ENCODE data around the gene RPL39L. TPM values are rescaled to one million over a fixed set of nuclear protein-coding genes. Genes with fewer than 3 reads are reported as not detected.

The RPL39L gene
- total RNA-seq, 1 donor from 2014 or later: 5.4 TPM

- no peak for DNase-seq (ENCODE audit: low spot score)
- intact Hi-C loops (cut with DNase I): loop anchor here (5.0 kb wide), 1 partner anchor 62 kb away; no protein-coding TSS in a partner anchor
Observed at GRCh38 chr3:187104342-187104741, 35.0 kb downstream of the RPL39L start.

GRCh38 chr3:187103251-187103650, 36.0 kb downstream of the RPL39L start:
- DNase-seq (ENCODE audit: low spot score): no peak
- intact Hi-C loops (cut with DNase I): loop anchor here (5.0 kb wide), 1 partner anchor 61 kb away; no protein-coding TSS in a partner anchor

- intact Hi-C loops (cut with DNase I): loop anchor here (5.0 kb wide), 1 partner anchor 60 kb away; no protein-coding TSS in a partner anchor
- no peak for DNase-seq (ENCODE audit: low spot score)
Observed at GRCh38 chr3:187102073-187102634, 37.1 kb downstream of the RPL39L start.

GRCh38 chr3:187101184-187102072, 37.9 kb downstream of the RPL39L start:
- peak; percentile 84 for DNase-seq (ENCODE audit: low spot score)
- intact Hi-C loops (cut with DNase I): loop anchor here (5.0 kb wide), 1 partner anchor 59 kb away; no protein-coding TSS in a partner anchor

- no peak for DNase-seq (ENCODE audit: low spot score)
- intact Hi-C loops (cut with DNase I): no loop called here
Observed at GRCh38 chr3:187098923-187099512, 40.3 kb downstream of the RPL39L start.

- DNase-seq (ENCODE audit: low spot score): no peak
- intact Hi-C loops (cut with DNase I): no loop called here
Observed at GRCh38 chr3:187093320-187093719, 46.0 kb downstream of the RPL39L start.

GRCh38 chr3:187088701-187089100, 50.6 kb downstream of the RPL39L start:
- DNase-seq (ENCODE audit: low spot score): no peak
- intact Hi-C loops (cut with DNase I): no loop called here

- intact Hi-C loops (cut with DNase I): no loop called here
- DNase-seq (ENCODE audit: low spot score): no peak
Observed at GRCh38 chr3:187086831-187087230, 52.5 kb downstream of the RPL39L start.

GRCh38 chr3:187085933-187086332, 53.4 kb downstream of the RPL39L start:
- no peak for DNase-seq (ENCODE audit: low spot score)
- intact Hi-C loops (cut with DNase I): no loop called here

GRCh38 chr3:187085021-187085666, 54.2 kb downstream of the RPL39L start:
- intact Hi-C loops (cut with DNase I): no loop called here
- DNase-seq (ENCODE audit: low spot score): no peak

- intact Hi-C loops (cut with DNase I): no loop called here
- DNase-seq (ENCODE audit: low spot score): no peak
Observed at GRCh38 chr3:187084580-187084979, 54.7 kb downstream of the RPL39L start.

- intact Hi-C loops (cut with DNase I): no loop called here
- no peak for DNase-seq (ENCODE audit: low spot score)
Observed at GRCh38 chr3:187084126-187084525, 55.2 kb downstream of the RPL39L start.

- DNase-seq (ENCODE audit: low spot score): no peak
- intact Hi-C loops (cut with DNase I): no loop called here
Observed at GRCh38 chr3:187082758-187083375, 56.4 kb downstream of the RPL39L start.

- intact Hi-C loops (cut with DNase I): no loop called here
- no peak for DNase-seq (ENCODE audit: low spot score)
Observed at GRCh38 chr3:187080799-187081450, 58.4 kb downstream of the RPL39L start.

- DNase-seq (ENCODE audit: low spot score): no peak
- intact Hi-C loops (cut with DNase I): no loop called here
Observed at GRCh38 chr3:187079090-187080022, 59.9 kb downstream of the RPL39L start.

GRCh38 chr3:187077537-187077936, 61.8 kb downstream of the RPL39L start:
- intact Hi-C loops (cut with DNase I): no loop called here
- DNase-seq (ENCODE audit: low spot score): no peak

- intact Hi-C loops (cut with DNase I): no loop called here
- no peak for DNase-seq (ENCODE audit: low spot score)
Observed at GRCh38 chr3:187077085-187077484, 62.2 kb downstream of the RPL39L start.

GRCh38 chr3:187076297-187076696, 63.0 kb downstream of the RPL39L start:
- intact Hi-C loops (cut with DNase I): no loop called here
- DNase-seq (ENCODE audit: low spot score): no peak
